H1 (cell line): ENCODE measurements around the gene AASDHPPT. TPM values are rescaled to one million over a fixed set of nuclear protein-coding genes. Genes with fewer than 3 reads are reported as not detected.

Source experiments
- CTCF ChIA-PET: fragments of 300-600 bp; sonication (Branson Sonifier 250); formaldehyde crosslinking; loops from one replicate; lab custom pipeline; 2021; ENCODE audit not compliant: partially characterized antibody; lab: Charles Lee
- POLR2A ChIA-PET: fragments of 300-600 bp; sonication (Branson Sonifier 250); formaldehyde crosslinking; loops from one replicate; lab custom pipeline; 2021; ENCODE audit warnings: inconsistent platforms; ENCODE audit not compliant: partially characterized antibody; lab: Charles Lee
- DNase-seq, 2 experiments: peaks; one replicate each; pipeline versions ENCODE4 v3.0.0 to v3.0.0-alpha.2; 2010 to 2022; ENCODE audit warnings: low spot score in 2 of 2, low read depth in 1 of 2, mixed read lengths in 1 of 2
- FAIRE-seq: peaks from 2 replicates; lab custom pipeline; 2011; peaks lifted over from hg19 to GRCh38; lab: Jason Lieb, UNC
- H2AFZ ChIP-seq: 2 replicates; pipeline ENCODE4 v1.8.1; 2012; ENCODE audit warnings: low read length, inconsistent platforms
- H2AK5ac ChIP-seq: 2 replicates; pipeline ENCODE4 v1.6.1; 2013; ENCODE audit warnings: low read depth, low read length
- H2BK120ac ChIP-seq: replicated peaks from 2 replicates; pipeline ENCODE3; 2013; ENCODE audit warnings: low read depth, low read length, inconsistent platforms
- H2BK12ac ChIP-seq: 2 replicates; pipeline ENCODE4 v1.6.1; 2013; ENCODE audit warnings: low read depth, low read length
- H2BK15ac ChIP-seq: 2 replicates; pipeline ENCODE4 v1.6.1; 2013; ENCODE audit warnings: low read length
- H2BK20ac ChIP-seq: 2 replicates; pipeline ENCODE4 v1.6.1; 2013; ENCODE audit warnings: low read length
- H2BK5ac ChIP-seq: 2 replicates; pipeline ENCODE4 v1.6.1; 2013; ENCODE audit warnings: low read depth, low read length
- H3K14ac ChIP-seq: 2 replicates; pipeline ENCODE4 v1.6.1; 2013; ENCODE audit warnings: inconsistent platforms; ENCODE audit not compliant: insufficient read length
- H3K18ac ChIP-seq: 2 replicates; pipeline ENCODE4 v1.6.1; 2013; ENCODE audit warnings: low read length; ENCODE audit errors: extremely low read depth
- H3K23ac ChIP-seq: 2 replicates; pipeline ENCODE4 v1.6.1; 2013; ENCODE audit warnings: inconsistent platforms; ENCODE audit not compliant: insufficient read length
- H3K23me2 ChIP-seq: 2 replicates; pipeline ENCODE4 v1.6.1; 2013; ENCODE audit warnings: low read depth, low read length
- H3K27ac ChIP-seq: 2 replicates; pipeline ENCODE4 v1.6.1; 2011; ENCODE audit warnings: low read depth, low read length, inconsistent platforms
- H3K27me3 ChIP-seq, 4 experiments: replicated peaks in 1 of 4; 1 replicate in 1 of 4; 2 replicates in 3 of 4; pipeline versions ENCODE4 v1.6.1 to v1.8.1; 2011 to 2013; ENCODE audit warnings: low read length in 3 of 4, mild to moderate bottlenecking in 3 of 4, inconsistent platforms in 2 of 4, mixed read lengths in 2 of 4, moderate library complexity in 1 of 4; ENCODE audit not compliant: control insufficient read depth in 3 of 4, insufficient read depth in 3 of 4; ENCODE audit errors: extremely low read depth in 1 of 4
- H3K36me3 ChIP-seq, 4 experiments: 2 replicates each; pipeline versions ENCODE4 v1.6.1 to v1.8.1; 2011 to 2013; ENCODE audit warnings: mild to moderate bottlenecking in 4 of 4, low read length in 3 of 4, moderate library complexity in 2 of 4, control low read depth in 1 of 4, inconsistent platforms in 1 of 4; ENCODE audit not compliant: insufficient read depth in 4 of 4, control insufficient read depth in 2 of 4
- H3K4ac ChIP-seq: replicated peaks from 2 replicates; pipeline ENCODE3; 2013; ENCODE audit warnings: low read length, low read depth, mixed read lengths, inconsistent platforms; ENCODE audit not compliant: insufficient read length
- H3K4me1 ChIP-seq, 4 experiments: replicated peaks in 1 of 4; 1 replicate in 1 of 4; 2 replicates in 3 of 4; pipeline versions ENCODE4 v1.6.1 to v1.8.1; 2011 to 2013; ENCODE audit warnings: low read length in 3 of 4, inconsistent platforms in 2 of 4, mixed read lengths in 1 of 4; ENCODE audit not compliant: insufficient read depth in 4 of 4, control insufficient read depth in 3 of 4
- H3K4me2 ChIP-seq, 2 experiments: 2 replicates each; pipeline versions ENCODE4 v1.6.1 to v1.8.1; 2011 to 2013; ENCODE audit warnings: low read depth in 2 of 2, low read length in 2 of 2, control low read depth in 1 of 2, inconsistent platforms in 1 of 2, mild to moderate bottlenecking in 1 of 2; ENCODE audit not compliant: insufficient read depth in 1 of 2
- H3K4me3 ChIP-seq, 4 experiments: fragments of 200-600, 300-600 bp in 1 of 4; sonication (generic), shearing (Covaris generic), sonication (Bioruptor Twin) in 1 of 4; 2 replicates each; pipeline versions ENCODE4 v1.5.1 to v1.8.1; 2011 to 2016; ENCODE audit warnings: low read length in 4 of 4, low read depth in 3 of 4, control low read depth in 2 of 4, inconsistent platforms in 2 of 4, mild to moderate bottlenecking in 2 of 4, mixed read lengths in 1 of 4, moderate library complexity in 1 of 4; ENCODE audit not compliant: insufficient read depth in 2 of 4; ENCODE audit errors: extremely low read depth in 1 of 4
- H3K56ac ChIP-seq: replicated peaks from 2 replicates; pipeline ENCODE3; 2013; ENCODE audit warnings: low read depth, mild to moderate bottlenecking, mixed read lengths, low read length, inconsistent platforms; ENCODE audit not compliant: insufficient read length
- H3K79me1 ChIP-seq: 2 replicates; pipeline ENCODE4 v1.6.1; 2013; ENCODE audit warnings: low read depth, low read length, control low read depth
- H3K79me2 ChIP-seq, 2 experiments: 2 replicates each; pipeline versions ENCODE4 v1.6.1 to v1.8.1; 2012 to 2013; ENCODE audit warnings: low read length in 2 of 2, mild to moderate bottlenecking in 2 of 2, inconsistent platforms in 1 of 2; ENCODE audit not compliant: insufficient read depth in 2 of 2, control insufficient read depth in 1 of 2
- H3K9ac ChIP-seq, 4 experiments: replicated peaks in 1 of 4; 1 replicate in 1 of 4; 2 replicates in 3 of 4; pipeline versions ENCODE4 v1.6.1 to v1.8.1; 2011 to 2013; ENCODE audit warnings: low read depth in 3 of 4, low read length in 3 of 4, control low read depth in 2 of 4, mild to moderate bottlenecking in 2 of 4, moderate library complexity in 2 of 4, inconsistent platforms in 1 of 4; ENCODE audit errors: extremely low read depth in 1 of 4
- H3K9me3 ChIP-seq, 2 experiments: 2 replicates each; pipeline versions ENCODE4 v1.6.1 to v1.8.1; 2012 to 2013; ENCODE audit warnings: mild to moderate bottlenecking in 2 of 2, moderate library complexity in 2 of 2, control low read depth in 1 of 2, inconsistent platforms in 1 of 2, low read depth in 1 of 2, low read length in 1 of 2, mixed read lengths in 1 of 2; ENCODE audit not compliant: insufficient read depth in 2 of 2
- H4K20me1 ChIP-seq, 2 experiments: replicated peaks in 1 of 2; 2 replicates each; pipeline versions ENCODE3 to v1.8.1; 2011 to 2013; ENCODE audit warnings: inconsistent platforms in 2 of 2, low read length in 2 of 2, mild to moderate bottlenecking in 1 of 2; ENCODE audit not compliant: insufficient read depth in 2 of 2, control insufficient read depth in 1 of 2
- H4K5ac ChIP-seq: 2 replicates; pipeline ENCODE4 v1.6.1; 2013; ENCODE audit warnings: low read length, low read depth, mixed read lengths, inconsistent platforms; ENCODE audit not compliant: insufficient read length
- H4K8ac ChIP-seq: 2 replicates; pipeline ENCODE4 v1.8.0; 2013; ENCODE audit warnings: mild to moderate bottlenecking, moderate library complexity, low read length, inconsistent platforms; ENCODE audit not compliant: insufficient read depth; ENCODE audit errors: extremely low read depth
- H4K91ac ChIP-seq: replicated peaks from 2 replicates; pipeline ENCODE3; 2013; ENCODE audit warnings: low read length, mixed read lengths, inconsistent platforms; ENCODE audit not compliant: insufficient read length
- BCL11A ChIP-seq, 2 experiments: IDR thresholded peaks; one replicate each; pipeline ENCODE4 v1.6.1; 2011; ENCODE audit warnings: low read depth in 2 of 2, low read length in 2 of 2, mild to moderate bottlenecking in 2 of 2
- CEBPB ChIP-seq: IDR thresholded peaks from 2 replicates; pipeline ENCODE4 v1.6.1; 2012; ENCODE audit warnings: low read depth, low read length
- CREB1 ChIP-seq: IDR thresholded peaks from 2 replicates; pipeline ENCODE4 v1.6.1; 2012; ENCODE audit warnings: inconsistent platforms
- GABPA ChIP-seq: IDR thresholded peaks from 2 replicates; pipeline ENCODE4 v1.6.1; 2011; ENCODE audit warnings: mild to moderate bottlenecking, low read length, moderate library complexity, borderline replicate concordance; ENCODE audit not compliant: insufficient read depth
- MAFK ChIP-seq: IDR thresholded peaks from 2 replicates; pipeline ENCODE4 v1.6.1; 2012; ENCODE audit warnings: low read depth, mild to moderate bottlenecking, improper control_type of control experiment, low read length
- RAD21 ChIP-seq, 2 experiments: IDR thresholded peaks in 1 of 2; conservative IDR thresholded peaks in 1 of 2; 2 replicates each; pipeline ENCODE4 v1.6.1; 2011; ENCODE audit warnings: low read depth in 2 of 2, low read length in 2 of 2, improper control_type of control experiment in 1 of 2, inconsistent platforms in 1 of 2, mild to moderate bottlenecking in 1 of 2, moderate library complexity in 1 of 2
- RBBP5 ChIP-seq: IDR thresholded peaks from 2 replicates; pipeline ENCODE4 v1.7.1; 2012; ENCODE audit warnings: low read depth, mild to moderate bottlenecking, inconsistent platforms, low read length, moderate library complexity, borderline replicate concordance
- SIRT6 ChIP-seq: IDR thresholded peaks from one replicate; pipeline ENCODE4 v1.7.1; 2012; ENCODE audit warnings: low read length, inconsistent platforms
- SRF ChIP-seq: IDR thresholded peaks from 2 replicates; pipeline ENCODE4 v1.6.1; 2011; ENCODE audit warnings: mild to moderate bottlenecking, low read depth, low read length, moderate library complexity
- TAF1 ChIP-seq: IDR thresholded peaks from 2 replicates; pipeline ENCODE4 v1.6.1; 2011; ENCODE audit warnings: mild to moderate bottlenecking, low read depth, low read length
- TAF7 ChIP-seq: optimal IDR thresholded peaks from 2 replicates; pipeline ENCODE3; 2011; ENCODE audit warnings: low read depth, mild to moderate bottlenecking, inconsistent platforms, low read length, moderate library complexity, borderline replicate concordance
- TCF12 ChIP-seq: IDR thresholded peaks from 2 replicates; pipeline ENCODE4 v1.6.1; 2011; ENCODE audit warnings: low read depth, mild to moderate bottlenecking, low read length
- ZNF274 ChIP-seq: IDR thresholded peaks from 2 replicates; pipeline ENCODE4 v1.7.0; 2012; ENCODE audit warnings: low read length, borderline replicate concordance; ENCODE audit errors: extremely low read depth
- WGBS, 2 experiments: shearing (Covaris generic) in 1 of 2; methylation state at CpG; one replicate each; pipeline versions ENCODE4 v1.1.6 to v1.1.7; 2013 to 2015; ENCODE audit warnings: low lambda C conversion rate in 2 of 2, mixed read lengths in 2 of 2, inconsistent platforms in 1 of 2, low coverage in 1 of 2, missing lambda C conversion rate in 1 of 2; ENCODE audit not compliant: insufficient replicate concordance in 2 of 2, insufficient coverage in 1 of 2, insufficient read length in 1 of 2; ENCODE audit errors: extremely low coverage in 1 of 2, missing lambda C conversion rate in 1 of 2; 5-methylcytosine and 5-hydroxymethylcytosine counted together
- polyA plus RNA-seq, 7 experiments: library from polyadenylated mRNA; depleted of rRNA in 3 of 7; stranded (reverse) in 5 of 7; unstranded in 2 of 7; fragments of >200 nt in 5 of 7; fragments of 200-250 nt in 2 of 7; gene quantifications; 1 replicate in 5 of 7; 2 replicates in 1 of 7; 4 replicates in 1 of 7; pipeline versions ENCODE4 v1.2.1 to v1.2.3, GENCODE V29; 2011 to 2013; ENCODE audit warnings: missing spikeins in 2 of 7, mixed read lengths in 2 of 7
- total RNA-seq: library from RNA; stranded (reverse); fragmentation: NEBNext Ultra II Directional; extraction: Animal tissue kit (Norgen Biotek cat#: 25700); gene quantifications from 2 replicates; pipeline ENCODE4 v1.2.1, GENCODE V29; 2021
- TF ChIP-seq, protein P1 (sequence below): IDR thresholded peaks from 2 replicates; pipeline ENCODE4 v1.6.1; 2011; ENCODE audit warnings: low read length, improper control_type of control experiment

The AASDHPPT gene
- total and polyA plus RNA-seq, 2 of the 8 experiments (the other 6 are each of a cell fraction or from before 2014, with no cell fraction given): 15.7 to 42.2 TPM

DNA sequence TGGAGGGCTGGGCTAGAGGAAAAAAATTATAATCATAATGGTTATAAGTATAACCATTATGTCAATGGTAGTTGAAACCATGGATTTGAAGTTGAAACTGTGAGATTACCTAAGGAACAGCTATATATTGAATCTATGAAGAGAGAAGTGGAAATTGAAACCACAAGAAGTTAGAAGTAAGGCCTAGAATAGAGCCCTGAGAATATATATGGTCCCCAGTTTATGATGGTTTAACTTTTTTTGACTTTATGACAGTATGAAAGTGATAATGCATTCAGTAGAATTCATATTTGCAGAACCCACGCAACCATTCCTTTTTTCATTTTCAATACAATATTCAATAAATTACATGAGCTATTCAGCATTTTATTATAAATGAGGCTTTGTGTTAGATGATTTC is 15.0 kb downstream of the AASDHPPT start:
- Histone ChIP-seq H3K23me2 (no peaks in the 10 kb centered on the region), H3K4me1 (no peaks in the 10 kb centered on the region), H3K36me3 (peaks cover 4 to 71% (median 33%) of the 10 kb centered on the region in 4 experiments), H3K14ac (no peak overlapping the region), H2BK5ac (no peak overlapping the region), H3K9ac (peak overlapping the region in 1 of 4 experiments; percentile 34; a peak in 1 of 7 replicates), H2BK20ac (no peak overlapping the region), H3K79me1 (no peaks in the 10 kb centered on the region), H3K56ac (no peak overlapping the region), H3K4me2 (no peak overlapping the region), H3K4me3 (no peak overlapping the region), H3K23ac (no peak overlapping the region), H3K27me3 (no peaks in the 10 kb centered on the region), H4K20me1 (peaks cover 0 to 5% of the 10 kb centered on the region in 2 experiments), H2BK15ac (no peak overlapping the region), H2BK120ac (no peak overlapping the region), H2BK12ac (no peak overlapping the region), H3K9me3 (no peaks in the 10 kb centered on the region), H4K5ac (no peak overlapping the region), H4K91ac (no peak overlapping the region), H3K18ac (no peak overlapping the region), H2AK5ac (no peak overlapping the region), H2AFZ (no peak overlapping the region), H3K4ac (no peak overlapping the region), H3K79me2 (peaks cover 0 to 46% of the 10 kb centered on the region in 2 experiments; a peak in 3 of 4 replicates), H4K8ac (no peak overlapping the region), H3K27ac (no peak overlapping the region)
- ChIA-PET CTCF (interaction anchor here (1.4 kb wide), 1 partner anchor 229 kb away, joined by 3 read pairs; no protein-coding TSS in a partner anchor), POLR2A (interaction anchor here (0.7 kb wide), 1 partner anchor 14 kb away, joined by 3 read pairs; no protein-coding TSS in a partner anchor)
- FAIRE-seq: no peak
- WGBS, 2 experiments: 85% methylated on average over 1 of the region's 1 CpG; no CpG with 5 or more reads in 1 of the 2 experiments
- DNase-seq: no peak
- TF ChIP-seq CEBPB: no peak
- TF ChIP-seq SRF: no peak
- no peak for TF ChIP-seq CREB1
- no peak for TF ChIP-seq MAFK
- TF ChIP-seq TCF12: no peak
- no peak for TF ChIP-seq GABPA
- TF ChIP-seq TAF1: no peak
- TF ChIP-seq ZNF274: no peak
- no peak for TF ChIP-seq TAF7
- TF ChIP-seq BCL11A (IDR thresholded peaks at IDR 0.05; ENCODE audit: low read depth in 2 of 2, low read length in 2 of 2): no peak
- no peak for TF ChIP-seq RAD21 (IDR thresholded peaks at IDR 0.05 in 1 of 2, conservative IDR thresholded peaks at IDR 0.05 in 1 of 2; ENCODE audit: low read depth in 2 of 2, low read length in 2 of 2)
- TF ChIP-seq RBBP5: no peak
- TF ChIP-seq, protein P1, sequence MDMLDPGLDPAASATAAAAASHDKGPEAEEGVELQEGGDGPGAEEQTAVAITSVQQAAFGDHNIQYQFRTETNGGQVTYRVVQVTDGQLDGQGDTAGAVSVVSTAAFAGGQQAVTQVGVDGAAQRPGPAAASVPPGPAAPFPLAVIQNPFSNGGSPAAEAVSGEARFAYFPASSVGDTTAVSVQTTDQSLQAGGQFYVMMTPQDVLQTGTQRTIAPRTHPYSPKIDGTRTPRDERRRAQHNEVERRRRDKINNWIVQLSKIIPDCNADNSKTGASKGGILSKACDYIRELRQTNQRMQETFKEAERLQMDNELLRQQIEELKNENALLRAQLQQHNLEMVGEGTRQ: no peak
- TF ChIP-seq SIRT6: no peak
